Coronary artery (tissue), 2 donors: ENCODE measurements around the gene LPP.

Experiments
- DNase-seq: peaks from one replicate; pipeline ENCODE4 v3.0.0-alpha.2; 2017; ENCODE audit warnings: low spot score
- H3K27ac ChIP-seq, 2 donors: fragments of 200-600 bp; sonication (generic); one replicate each; pipeline ENCODE4 v1.5.1; 2016 to 2019
- H3K4me3 ChIP-seq: fragments of 200-600 bp; sonication (generic); 2 replicates; pipeline ENCODE4 v1.5.1; 2016; ENCODE audit warnings: mild to moderate bottlenecking, moderate library complexity
- CTCF ChIP-seq: fragments of 200-600 bp; sonication (generic); IDR thresholded peaks from one replicate; pipeline ENCODE4 v1.5.1; 2019; ENCODE audit warnings: antibody characterized with exemption

LPP gene

GRCh38 chr3:188227442-188227841 is 73.5 kb downstream of the LPP start:
- peak overlapping the region; percentile 40 to 67 for H3K27ac ChIP-seq
- H3K4me3 ChIP-seq: no peak overlapping the region
- no peak for TF ChIP-seq CTCF
- no peak for DNase-seq

GRCh38 chr3:188229177-188229576 is 75.2 kb downstream of the LPP start:
- no peak for DNase-seq
- TF ChIP-seq CTCF: no peak
- Histone ChIP-seq H3K4me3 (no peak overlapping the region), H3K27ac (peak overlapping the region; percentile 40 to 67)

GRCh38 chr3:188229726-188230125 is 75.8 kb downstream of the LPP start:
- DNase-seq: no peak
- H3K27ac ChIP-seq: peak overlapping the region; percentile 40 to 67
- no peak overlapping the region for H3K4me3 ChIP-seq
- TF ChIP-seq CTCF: no peak

- H3K27ac ChIP-seq: peak overlapping the region; percentile 77 to 79
- no peak for TF ChIP-seq CTCF
- H3K4me3 ChIP-seq: no peak overlapping the region
- no peak for DNase-seq
Observed at GRCh38 chr3:188230962-188231361, 77.0 kb downstream of the LPP start.

DNA sequence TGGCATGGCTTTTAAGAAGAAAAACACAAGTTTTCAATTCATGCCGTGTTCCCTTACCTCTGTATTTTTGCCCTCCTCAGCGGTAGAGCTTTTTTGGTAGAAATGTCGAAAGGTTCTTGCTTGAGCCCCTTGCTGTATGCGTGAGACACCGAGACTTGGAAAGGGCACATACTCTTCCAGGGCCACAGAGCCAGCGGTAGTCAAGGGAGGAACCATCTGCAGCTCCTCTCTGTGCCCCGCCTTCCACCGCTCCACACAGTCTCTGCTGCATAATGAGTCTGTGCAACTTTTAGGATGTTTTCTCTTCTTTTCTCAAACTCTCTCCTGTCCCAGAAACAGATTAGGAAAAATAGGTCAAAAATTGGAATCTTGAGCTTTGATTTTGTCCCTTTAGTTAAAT is 77.5 kb downstream of the LPP start:
- Histone ChIP-seq H3K4me3 (peak overlapping the region; percentile 16), H3K27ac (peak overlapping the region; percentile 77 to 79)
- DNase-seq: no peak
- no peak for TF ChIP-seq CTCF

DNA sequence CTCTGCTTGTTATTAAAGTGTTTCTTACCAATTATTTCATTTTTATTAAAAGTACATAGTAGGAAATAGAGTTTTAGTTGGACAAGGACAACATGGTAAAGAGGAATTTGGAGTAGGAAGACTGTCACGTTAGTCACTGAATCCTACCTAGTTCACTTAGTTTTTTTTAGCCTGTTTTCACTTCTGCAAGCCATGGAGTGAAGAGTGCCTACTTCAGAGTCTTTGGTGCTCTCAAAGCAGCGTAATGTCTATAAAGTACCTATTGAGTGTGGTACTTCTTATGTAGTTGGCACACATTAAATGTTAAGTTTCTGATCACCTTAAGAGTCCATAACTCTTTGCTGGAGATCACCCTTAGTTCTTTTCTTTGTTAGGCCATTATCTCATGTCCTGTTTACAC is 78.7 kb downstream of the LPP start:
- H3K4me3 ChIP-seq: no peak overlapping the region
- peak overlapping the region in 1 of 2 donors; percentile 68 for H3K27ac ChIP-seq
- no peak for DNase-seq
- no peak for TF ChIP-seq CTCF

GRCh38 chr3:188233320-188233719 is 79.4 kb downstream of the LPP start:
- DNase-seq: no peak
- Histone ChIP-seq H3K27ac (peak overlapping the region; percentile 38 to 68), H3K4me3 (no peak overlapping the region)
- no peak for TF ChIP-seq CTCF
